Stomach smooth muscle (tissue), 2 donors: ENCODE measurements around the gene POM121C.
"Not testable (repeated sequence)": the region's sequence is repeated elsewhere in the genome, so short reads cannot be mapped to it uniquely, and the experiment has no call there.

ENCODE experiments used
- H3K27ac ChIP-seq: one replicate; pipeline ENCODE4 v1.7.0; 2013; ENCODE audit warnings: mild to moderate bottlenecking, low read length, inconsistent platforms
- H3K27me3 ChIP-seq, 2 donors: one replicate each; pipeline ENCODE4 v1.7.0; 2013; ENCODE audit warnings: low read length in 2 of 2; ENCODE audit not compliant: insufficient read depth in 2 of 2, control insufficient read depth in 1 of 2
- H3K36me3 ChIP-seq, 2 donors: one replicate each; pipeline ENCODE4 v1.7.0; 2013; ENCODE audit warnings: low read length in 2 of 2; ENCODE audit not compliant: control insufficient read depth in 2 of 2, insufficient read depth in 2 of 2
- H3K4me1 ChIP-seq: one replicate; pipeline ENCODE4 v1.7.0; 2013; ENCODE audit warnings: low read length; ENCODE audit not compliant: control insufficient read depth, insufficient read depth
- H3K4me3 ChIP-seq, 2 donors: one replicate each; pipeline ENCODE4 v1.7.0; 2013; ENCODE audit warnings: low read length in 2 of 2
- H3K9ac ChIP-seq, 2 donors: one replicate each; pipeline ENCODE4 v1.7.0; 2013; ENCODE audit warnings: low read length in 2 of 2, mild to moderate bottlenecking in 1 of 2
- H3K9me3 ChIP-seq, 2 donors: one replicate each; pipeline ENCODE4 v1.7.0; 2013; ENCODE audit warnings: low read length in 2 of 2; ENCODE audit not compliant: control insufficient read depth in 2 of 2
- donor health status: healthy.
- donor health status: Pancreatic carcinoma.

Gene POM121C

DNA sequence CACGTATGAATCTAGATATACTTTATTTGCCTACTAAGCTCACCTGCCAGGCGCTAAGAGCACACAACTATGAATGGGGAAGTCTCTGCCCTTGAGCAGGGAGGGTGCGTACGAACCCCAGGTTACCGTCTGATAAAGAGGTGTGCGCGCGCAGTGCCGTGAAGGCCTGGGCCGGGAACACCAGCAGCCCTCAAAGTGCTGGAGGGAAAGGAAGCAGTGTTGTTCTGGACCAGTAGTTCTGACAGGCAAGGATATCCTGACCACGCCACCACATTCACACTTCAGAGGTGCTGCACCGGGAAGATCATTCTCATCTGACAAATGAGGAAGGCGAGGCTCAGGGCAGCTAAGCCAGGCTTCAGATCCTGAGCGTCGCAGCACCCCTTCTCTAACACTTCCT, 62.6 kb downstream of the POM121C start:
- not testable (repeated sequence) for H3K9me3 ChIP-seq, H3K27ac ChIP-seq, H3K4me1 ChIP-seq, H3K9ac ChIP-seq, H3K4me3 ChIP-seq, H3K27me3 ChIP-seq, H3K36me3 ChIP-seq

DNA sequence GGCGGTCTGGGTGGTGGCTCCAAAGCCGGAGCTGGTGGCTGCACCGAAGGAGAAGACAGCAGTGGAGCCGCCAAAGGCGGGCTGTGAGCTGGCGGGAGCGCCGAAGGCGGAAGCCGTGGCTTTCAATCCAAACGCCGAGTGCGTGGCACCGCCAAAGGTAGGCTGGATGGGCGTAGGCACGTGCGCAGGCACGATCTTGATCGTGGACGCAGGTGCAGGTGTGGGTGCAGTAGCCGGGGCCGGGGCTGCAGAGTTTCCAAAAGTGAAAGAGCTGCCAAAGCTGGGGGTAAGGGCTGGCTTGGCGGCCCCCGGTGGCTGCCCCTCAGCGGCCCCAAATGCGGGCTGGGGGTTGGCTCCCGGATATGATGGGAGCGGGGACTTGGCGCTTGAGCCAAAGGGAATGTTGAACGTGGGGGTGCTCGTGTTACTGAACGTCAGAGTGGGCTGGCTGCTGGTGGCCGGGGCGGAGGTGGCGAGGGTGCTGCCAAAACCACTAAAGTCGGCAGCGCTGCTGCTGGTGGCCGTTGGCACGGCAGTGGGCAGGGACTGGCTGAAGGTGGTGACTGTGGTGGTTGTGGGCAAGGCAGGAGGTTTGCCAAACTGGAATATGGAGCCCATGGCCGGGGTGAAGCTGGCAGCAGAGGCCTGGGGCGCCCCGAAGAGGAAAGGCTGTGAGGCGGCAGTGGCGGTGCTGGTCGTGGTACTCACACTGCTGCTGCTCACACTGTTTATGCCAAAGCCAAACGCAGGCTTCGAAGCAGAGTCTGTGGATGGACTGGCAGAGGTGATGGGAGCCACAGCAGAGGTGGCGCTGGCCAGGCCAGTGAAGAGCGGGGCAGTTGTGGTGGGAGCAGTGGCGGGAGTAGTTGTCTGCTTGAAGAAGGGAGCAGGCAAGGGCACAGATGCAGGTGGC, 64.0 kb downstream of the POM121C start:
- H3K4me3 ChIP-seq, H3K4me1 ChIP-seq, H3K9ac ChIP-seq, H3K36me3 ChIP-seq, H3K27me3 ChIP-seq, H3K9me3 ChIP-seq, H3K27ac ChIP-seq: not testable (repeated sequence)

GRCh38 chr7:75420152-75420551, 65.9 kb downstream of the POM121C start:
- not testable (repeated sequence) for H3K9ac ChIP-seq, H3K27ac ChIP-seq, H3K9me3 ChIP-seq, H3K4me1 ChIP-seq, H3K4me3 ChIP-seq, H3K27me3 ChIP-seq, H3K36me3 ChIP-seq

- not testable (repeated sequence) for H3K4me3 ChIP-seq, H3K36me3 ChIP-seq, H3K4me1 ChIP-seq, H3K9ac ChIP-seq, H3K27ac ChIP-seq, H3K27me3 ChIP-seq, H3K9me3 ChIP-seq
Observed at GRCh38 chr7:75419693-75420092, 66.4 kb downstream of the POM121C start.

DNA sequence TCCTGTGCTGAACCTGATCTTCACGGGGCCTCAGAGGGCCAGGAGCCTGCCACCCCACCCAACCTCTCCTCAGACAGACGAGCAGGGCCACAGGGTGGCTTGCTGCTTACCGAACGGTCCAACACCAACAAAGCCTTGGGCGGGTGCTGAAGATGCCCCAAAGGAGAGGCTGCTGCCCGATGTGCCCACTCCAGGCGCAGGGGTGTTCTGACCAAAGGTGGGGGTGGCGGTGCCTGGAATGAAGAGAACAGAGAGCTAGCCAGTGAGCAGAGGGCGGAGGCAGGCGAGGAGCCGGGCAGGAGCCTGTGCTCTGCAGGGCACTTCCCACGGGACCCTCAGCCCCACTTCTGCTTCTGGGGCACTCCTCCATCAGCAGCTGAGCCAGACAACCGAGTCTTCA, 66.9 kb downstream of the POM121C start:
- H3K36me3 ChIP-seq, result not testable (repeated sequence)

DNA sequence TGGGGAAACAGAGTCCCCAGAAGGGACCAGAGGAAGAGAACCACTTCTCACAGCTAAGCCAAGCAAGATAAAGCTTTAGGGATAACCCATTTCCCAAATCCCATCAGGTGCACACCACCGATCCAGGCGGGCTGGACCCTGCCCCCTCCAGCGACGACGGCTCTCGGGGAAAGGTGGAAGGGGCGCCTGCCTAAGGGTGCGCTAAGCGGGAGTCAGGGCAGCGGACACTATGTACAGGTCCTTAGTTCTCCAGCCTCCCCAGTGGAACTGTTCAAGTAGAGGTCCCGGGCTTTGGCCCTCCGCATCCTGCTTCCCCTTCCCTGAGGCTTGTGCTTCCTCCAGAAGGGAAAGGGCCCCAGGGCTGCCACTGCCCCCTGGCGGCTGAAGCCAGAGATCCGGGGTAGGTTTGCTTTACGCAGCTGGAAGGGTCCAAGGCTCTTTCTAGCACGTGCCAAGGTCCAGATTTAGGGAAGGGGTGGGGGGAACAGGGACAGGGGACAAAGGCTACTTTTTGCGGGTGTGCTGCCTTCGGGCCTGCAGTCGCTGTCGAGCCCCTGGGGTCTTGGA, 67.7 kb downstream of the POM121C start:
- H3K36me3 ChIP-seq, H3K4me1 ChIP-seq, H3K9me3 ChIP-seq, H3K4me3 ChIP-seq, H3K27me3 ChIP-seq, H3K27ac ChIP-seq, H3K9ac ChIP-seq: not testable (repeated sequence)

More for the DNA sequence above, 66.9 kb downstream of the POM121C start:
- H3K9ac ChIP-seq, H3K27me3 ChIP-seq, H3K27ac ChIP-seq, H3K4me3 ChIP-seq, H3K4me1 ChIP-seq, H3K9me3 ChIP-seq: not testable (repeated sequence)

GRCh38 chr7:75416787-75417186, 69.3 kb downstream of the POM121C start:
- H3K27ac ChIP-seq, H3K27me3 ChIP-seq, H3K4me1 ChIP-seq, H3K9me3 ChIP-seq, H3K4me3 ChIP-seq, H3K9ac ChIP-seq, H3K36me3 ChIP-seq: not testable (repeated sequence)

DNA sequence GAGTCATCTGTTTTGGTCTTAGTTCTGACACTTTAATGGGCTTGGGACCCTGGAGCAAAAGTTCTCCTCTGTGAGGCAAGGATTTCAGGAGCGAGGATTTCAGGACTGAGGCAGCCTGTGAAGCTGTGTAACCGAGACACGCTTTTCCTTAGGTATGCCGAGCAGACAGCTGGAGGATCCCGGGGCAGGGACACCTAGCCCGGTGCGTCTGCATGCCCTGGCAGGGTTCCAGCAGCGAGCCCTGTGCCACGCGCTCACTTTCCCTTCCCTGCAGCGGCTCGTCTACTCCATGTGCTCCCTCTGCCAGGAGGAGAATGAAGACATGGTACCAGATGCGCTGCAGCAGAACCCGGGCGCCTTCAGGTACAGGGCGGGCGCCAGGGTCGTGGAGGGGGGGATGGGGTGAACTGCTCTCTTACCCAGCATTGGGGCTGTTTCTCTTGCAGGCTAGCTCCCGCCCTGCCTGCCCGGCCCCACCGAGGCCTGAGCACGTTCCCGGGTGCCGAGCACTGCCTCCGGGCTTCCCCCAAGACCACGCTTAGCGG, 70.2 kb downstream of the POM121C start:
- H3K9me3 ChIP-seq, H3K4me3 ChIP-seq, H3K27ac ChIP-seq, H3K9ac ChIP-seq, H3K4me1 ChIP-seq, H3K36me3 ChIP-seq, H3K27me3 ChIP-seq: not testable (repeated sequence)

- not testable (repeated sequence) for H3K36me3 ChIP-seq, H3K4me1 ChIP-seq, H3K27ac ChIP-seq
Observed at GRCh38 chr7:75415428-75415817, 70.7 kb downstream of the POM121C start.

GRCh38 chr7:75414708-75415427, 71.2 kb downstream of the POM121C start:
- H3K9me3 ChIP-seq, H3K4me3 ChIP-seq, H3K9ac ChIP-seq, H3K27ac ChIP-seq, H3K27me3 ChIP-seq, H3K4me1 ChIP-seq, H3K36me3 ChIP-seq: not testable (repeated sequence)

More at GRCh38 chr7:75415428-75415817, 70.7 kb downstream of the POM121C start:
- H3K9me3 ChIP-seq, H3K27me3 ChIP-seq, H3K9ac ChIP-seq, H3K4me3 ChIP-seq: not testable (repeated sequence)

- H3K36me3 ChIP-seq, H3K9ac ChIP-seq, H3K9me3 ChIP-seq, H3K27me3 ChIP-seq, H3K27ac ChIP-seq, H3K4me3 ChIP-seq, H3K4me1 ChIP-seq: not testable (repeated sequence)
Observed at GRCh38 chr7:75414204-75414603, 71.9 kb downstream of the POM121C start.
